AG09309 (cell line): Measurements from ENCODE around the gene CD320.
"Not testable (repeated sequence)": the region's sequence is repeated elsewhere in the genome, so short reads cannot be mapped to it uniquely, and the experiment has no call there.

ENCODE experiments used
- DNase-seq: peaks from one replicate; pipeline ENCODE4 v3.0.0-alpha.2; 2010; ENCODE audit warnings: low read depth
- H3K4me3 ChIP-seq: 2 replicates; pipeline ENCODE4 v1.5.1; 2011; ENCODE audit warnings: mild to moderate bottlenecking, low read depth, low read length, moderate library complexity; ENCODE audit not compliant: control insufficient read depth
- TF ChIP-seq, protein P1 (sequence below): IDR thresholded peaks from 2 replicates; pipeline ENCODE4 v1.5.1; 2011; ENCODE audit warnings: mild to moderate bottlenecking, low read depth, low read length, inconsistent platforms; ENCODE audit not compliant: insufficient read depth, control insufficient read depth; ENCODE audit errors: missing control alignments

CD320 gene

DNA sequence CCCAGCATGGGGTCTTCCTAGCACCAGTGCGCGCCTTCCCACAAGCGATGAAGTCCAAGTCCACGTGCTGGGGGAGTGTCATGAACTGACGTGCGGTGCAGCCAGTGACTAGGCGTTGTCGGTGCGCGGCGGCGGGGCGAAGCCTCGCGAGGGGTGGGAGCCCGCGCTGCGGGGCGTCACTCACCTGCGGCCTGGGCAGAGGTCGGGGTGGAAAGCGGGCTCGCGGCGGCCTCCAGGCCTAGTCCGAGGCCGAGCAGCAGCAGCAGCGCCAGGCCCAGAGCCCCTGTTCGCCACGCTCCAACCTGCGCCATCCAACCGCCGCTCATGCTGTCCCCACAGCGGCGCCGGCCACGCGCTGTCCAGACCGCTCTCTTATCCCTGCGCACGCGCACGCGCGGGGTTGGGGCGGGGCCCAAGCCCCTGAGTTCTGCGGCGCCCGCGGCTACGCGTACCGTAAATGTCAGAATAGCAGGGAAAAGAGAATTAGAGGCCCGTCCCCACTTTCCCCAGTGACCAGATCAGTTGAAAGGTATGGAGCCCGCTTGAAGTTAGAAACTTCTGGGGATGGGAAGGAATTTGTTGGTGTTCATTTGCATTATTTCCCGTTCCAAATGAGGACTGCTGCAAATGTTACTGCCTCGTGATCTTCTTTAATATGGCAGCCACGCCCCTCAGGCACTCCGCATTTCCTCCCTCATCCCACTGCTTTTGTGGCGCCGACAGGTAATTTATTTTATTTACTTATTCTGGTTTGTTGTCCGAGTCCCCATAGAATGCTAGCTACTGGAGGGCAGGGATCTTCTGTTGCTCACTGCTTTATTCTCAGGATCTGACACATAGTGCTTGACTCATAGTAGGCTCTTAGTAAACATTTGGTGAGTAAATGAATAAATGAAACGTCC, at the start of gene CD320:
Gene CD320 (minus strand): TSS at position 394 of the 902 bp plus-strand sequence. CDS start 68 bp downstream, at position 326.
- TF ChIP-seq, protein P1, sequence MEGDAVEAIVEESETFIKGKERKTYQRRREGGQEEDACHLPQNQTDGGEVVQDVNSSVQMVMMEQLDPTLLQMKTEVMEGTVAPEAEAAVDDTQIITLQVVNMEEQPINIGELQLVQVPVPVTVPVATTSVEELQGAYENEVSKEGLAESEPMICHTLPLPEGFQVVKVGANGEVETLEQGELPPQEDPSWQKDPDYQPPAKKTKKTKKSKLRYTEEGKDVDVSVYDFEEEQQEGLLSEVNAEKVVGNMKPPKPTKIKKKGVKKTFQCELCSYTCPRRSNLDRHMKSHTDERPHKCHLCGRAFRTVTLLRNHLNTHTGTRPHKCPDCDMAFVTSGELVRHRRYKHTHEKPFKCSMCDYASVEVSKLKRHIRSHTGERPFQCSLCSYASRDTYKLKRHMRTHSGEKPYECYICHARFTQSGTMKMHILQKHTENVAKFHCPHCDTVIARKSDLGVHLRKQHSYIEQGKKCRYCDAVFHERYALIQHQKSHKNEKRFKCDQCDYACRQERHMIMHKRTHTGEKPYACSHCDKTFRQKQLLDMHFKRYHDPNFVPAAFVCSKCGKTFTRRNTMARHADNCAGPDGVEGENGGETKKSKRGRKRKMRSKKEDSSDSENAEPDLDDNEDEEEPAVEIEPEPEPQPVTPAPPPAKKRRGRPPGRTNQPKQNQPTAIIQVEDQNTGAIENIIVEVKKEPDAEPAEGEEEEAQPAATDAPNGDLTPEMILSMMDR = no peak
- H3K4me3 ChIP-seq = peak within 1 kb of the TSS; percentile 47
- peak; percentile 40 for DNase-seq

DNA sequence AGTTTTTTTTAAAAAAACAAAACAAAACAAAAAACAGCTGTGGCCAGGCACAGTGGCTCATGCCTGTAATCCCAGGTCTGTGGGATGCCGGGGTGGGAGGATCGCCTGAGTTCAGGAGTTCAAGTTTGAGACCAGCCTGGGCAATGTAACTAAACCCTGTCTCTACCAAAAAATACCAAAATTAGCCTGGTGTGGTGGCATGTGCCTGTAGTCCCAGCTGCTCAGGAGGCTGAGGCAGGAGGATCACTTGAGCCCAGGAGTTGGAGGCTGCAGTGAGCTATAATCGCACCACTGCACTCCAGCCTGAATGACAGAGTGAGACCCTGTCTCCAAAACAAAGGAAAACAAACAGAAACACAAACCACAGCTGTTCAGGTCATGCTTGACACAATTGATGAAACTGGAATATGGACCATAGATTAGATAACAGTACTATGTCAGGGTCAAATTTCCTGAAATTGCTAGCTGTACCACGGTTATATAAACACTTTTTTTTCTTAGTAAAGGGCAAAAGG, 48.9 kb upstream of the CD320 start:
- DNase-seq = no peak
- TF ChIP-seq, protein P1 = no peak
- H3K4me3 ChIP-seq = no peak overlapping the region

DNA sequence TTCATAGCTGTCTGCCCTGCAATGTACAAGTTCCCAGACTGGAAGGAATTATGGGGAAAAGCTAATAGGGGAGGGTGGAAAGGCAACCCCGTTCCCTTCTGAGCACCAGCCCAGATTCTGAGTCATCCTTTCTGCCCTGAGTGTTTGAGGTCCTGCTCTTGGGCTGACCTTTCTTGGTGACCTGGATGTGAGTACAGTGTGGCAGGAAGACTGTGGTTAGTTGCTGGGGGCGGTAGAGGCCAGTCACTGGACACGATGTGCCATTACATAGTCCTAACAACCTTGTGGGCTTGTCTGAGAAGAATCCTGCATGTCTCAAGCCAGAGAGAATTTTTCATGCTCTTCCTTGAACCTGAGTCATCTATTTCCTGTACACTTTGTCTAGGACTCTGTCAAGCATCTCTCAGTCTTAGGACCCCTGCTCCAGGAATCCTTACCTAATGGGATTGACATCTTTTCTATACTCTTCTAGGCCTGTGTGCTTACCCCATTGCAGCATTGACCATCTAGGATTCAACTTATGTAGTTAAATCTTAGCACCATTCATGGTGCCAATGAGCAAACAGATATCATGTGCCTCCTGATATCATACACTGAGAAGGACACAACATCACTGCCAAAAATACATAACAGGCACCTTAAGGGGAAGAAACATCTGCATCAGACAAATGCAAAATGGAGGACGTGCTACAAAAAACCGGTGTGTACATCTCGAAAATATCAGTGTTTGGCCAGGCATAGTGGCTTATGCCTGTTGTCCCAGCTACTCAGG, 47.7 kb upstream of the CD320 start:
- TF ChIP-seq, protein P1 = no peak
- DNase-seq = peak; percentile 91
- no peak overlapping the region for H3K4me3 ChIP-seq

DNA sequence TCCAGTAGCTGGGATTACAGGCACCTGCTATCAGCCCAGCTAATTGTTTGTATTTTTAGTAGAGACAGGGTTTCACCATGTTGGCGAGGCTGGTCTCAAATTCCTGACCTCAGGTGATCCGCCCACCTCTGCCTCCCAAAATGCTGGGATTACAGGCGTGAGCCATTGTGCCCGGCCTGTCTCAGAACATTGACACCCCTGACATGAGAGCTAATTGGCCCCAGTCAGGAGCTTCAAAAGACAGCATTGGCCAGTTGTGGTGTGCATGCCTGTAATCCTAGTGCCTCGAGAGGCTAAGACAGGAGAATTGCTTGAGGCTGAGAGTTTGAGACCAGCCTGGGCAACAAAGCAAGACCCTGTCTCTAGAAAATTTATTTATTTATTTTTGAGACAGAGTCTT, 44.7 kb upstream of the CD320 start:
- not testable (repeated sequence) for H3K4me3 ChIP-seq

DNA sequence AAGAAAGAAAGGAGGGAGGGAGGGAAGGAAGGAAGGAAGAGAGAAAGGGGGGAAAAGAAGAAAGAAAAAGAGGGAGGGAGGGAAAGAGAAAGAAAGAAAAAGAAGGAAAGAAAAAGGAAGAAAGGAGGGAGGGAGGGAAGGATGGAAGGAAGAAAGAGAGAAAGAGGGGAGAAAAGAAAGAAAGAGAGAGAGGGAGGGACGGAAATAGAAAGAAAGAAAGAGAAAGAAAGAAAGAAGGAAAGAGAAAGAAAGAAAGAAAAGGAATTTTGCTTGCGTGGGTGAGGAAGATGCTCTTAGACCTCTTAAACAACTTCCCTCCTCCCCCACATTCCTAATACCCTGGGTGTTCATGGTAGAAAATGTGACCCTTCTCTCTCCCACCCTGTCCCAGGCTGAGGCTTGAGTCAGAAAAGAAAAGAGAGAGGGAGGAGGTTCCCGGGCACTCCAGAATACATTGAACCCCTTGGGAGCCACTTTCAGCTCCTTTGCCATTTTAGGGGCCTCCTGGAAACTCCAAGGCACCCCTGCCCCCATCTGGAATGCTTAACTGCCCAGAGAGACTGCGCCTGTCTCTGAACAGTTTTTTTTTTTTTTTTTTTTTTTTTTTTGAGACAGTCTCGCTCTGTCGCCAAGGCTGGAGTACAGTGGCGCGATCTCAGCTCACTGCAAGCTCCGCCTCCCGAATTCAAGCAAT, 44.1 kb upstream of the CD320 start:
- DNase-seq = no peak
- TF ChIP-seq, protein P1 = no peak
- no peak overlapping the region for H3K4me3 ChIP-seq

More for the DNA sequence above, 44.7 kb upstream of the CD320 start:
- DNase-seq = not testable (repeated sequence)

DNA sequence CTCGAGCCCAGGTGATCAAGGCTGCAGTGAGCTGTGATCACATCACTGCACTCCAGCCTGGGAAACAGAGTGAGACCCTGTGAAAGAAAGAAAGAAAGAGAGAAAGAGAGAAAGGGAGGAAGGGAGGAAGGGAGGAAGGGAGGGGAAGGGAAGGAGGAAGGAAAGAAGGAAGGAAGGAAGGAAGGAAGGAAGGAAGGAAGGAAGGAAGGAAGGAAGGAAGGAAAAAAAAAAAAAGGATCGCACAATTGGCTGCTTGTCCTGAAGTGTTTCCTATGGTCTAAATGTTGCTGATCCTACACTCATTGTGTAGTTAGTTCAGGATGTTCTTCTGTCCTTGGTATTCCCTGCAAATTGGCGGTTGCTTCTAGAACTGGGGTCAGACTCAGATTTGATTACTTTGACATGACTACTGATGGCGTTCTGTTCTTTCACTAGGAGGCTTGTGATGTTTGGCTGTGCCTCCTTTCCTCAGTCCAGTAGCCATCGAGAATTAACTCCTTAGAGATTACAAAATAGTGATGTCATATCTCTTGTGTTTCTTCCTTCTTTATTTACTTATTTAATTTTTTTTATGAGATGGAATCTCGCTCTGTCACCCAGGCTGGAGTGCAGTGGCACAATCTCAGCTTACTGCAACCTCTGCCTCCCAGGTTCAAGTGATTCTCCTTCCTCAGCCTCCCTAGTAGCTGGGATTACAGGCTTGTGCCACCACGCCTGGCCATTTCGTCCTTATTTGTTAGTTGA, 41.6 kb upstream of the CD320 start:
- H3K4me3 ChIP-seq, DNase-seq: not testable (repeated sequence)

DNA sequence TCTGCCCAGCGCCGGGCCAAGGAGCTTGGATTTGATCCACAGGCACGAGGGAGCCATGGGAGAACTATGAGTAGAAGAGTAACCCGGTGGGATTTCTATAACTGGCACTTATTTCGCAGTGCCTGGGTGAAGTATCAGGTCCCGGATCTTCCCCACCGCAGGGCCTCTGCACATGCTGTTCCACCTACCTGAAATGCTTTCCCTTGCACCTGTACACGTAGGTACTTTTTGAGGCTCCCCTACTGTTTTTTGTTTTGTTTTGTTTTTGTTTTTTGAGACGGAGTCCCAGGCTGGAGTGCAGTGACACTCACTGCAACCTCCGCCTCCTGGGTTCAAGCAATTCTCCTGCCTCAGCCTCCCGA, 35.3 kb upstream of the CD320 start:
- no peak for DNase-seq
- no peak overlapping the region; the same call in 1 of the 2 replicates for H3K4me3 ChIP-seq
- TF ChIP-seq, protein P1 = no peak
